HepG2 (cell line): ENCODE results near the gene TSN. TPM values are rescaled to one million over a fixed set of nuclear protein-coding genes. Genes with fewer than 3 reads are reported as not detected.

Experiments used
- ATM ChIP-seq: fragments of 450-650 bp; IDR thresholded peaks from 2 replicates; pipeline ENCODE4 v1.7.1; 2017; ENCODE audit warnings: mild to moderate bottlenecking, borderline replicate concordance
- CEBPB ChIP-seq: IDR thresholded peaks from 2 replicates; pipeline ENCODE4 v1.6.1; 2011; ENCODE audit warnings: low read depth, low read length, improper control_type of control experiment, borderline replicate concordance
- HMGXB4 ChIP-seq, 2 experiments: sonication (generic) in 1 of 2; formaldehyde crosslinking in 1 of 2; IDR thresholded peaks; 2 replicates each; pipeline versions ENCODE4 v1.4.0 to v1.6.1; 2018 to 2020; ENCODE audit warnings: missing genetic modification reagents in 2 of 2, borderline replicate concordance in 1 of 2, low read depth in 1 of 2, mild to moderate bottlenecking in 1 of 2, missing biosample characterization in 1 of 2
- HNF1B ChIP-seq: sonication (generic); formaldehyde crosslinking; IDR thresholded peaks from 2 replicates; pipeline ENCODE4 v1.5.1; 2020; ENCODE audit warnings: mild to moderate bottlenecking, moderate library complexity, missing genetic modification reagents
- MAF1 ChIP-seq: sonication (generic); formaldehyde crosslinking; IDR thresholded peaks from 2 replicates; pipeline ENCODE4 v1.5.0; 2020; ENCODE audit warnings: missing genetic modification reagents, borderline replicate concordance
- NFE2L1 ChIP-seq: sonication (generic); formaldehyde crosslinking; IDR thresholded peaks from 2 replicates; pipeline ENCODE4 v1.4.0; 2020; ENCODE audit warnings: missing genetic modification reagents, mild to moderate bottlenecking, borderline replicate concordance
- PBX2 ChIP-seq: IDR thresholded peaks from 2 replicates; pipeline ENCODE4 v1.6.1; 2016; ENCODE audit warnings: control low read depth
- RERE ChIP-seq: IDR thresholded peaks from 2 replicates; pipeline ENCODE4 v1.6.1; 2016; ENCODE audit warnings: low read depth, missing genetic modification reagents, missing compliant biosample characterization
- SOX6 ChIP-seq, 2 experiments: fragments of 450-650 bp in 1 of 2; sonication (generic) in 1 of 2; formaldehyde crosslinking in 1 of 2; IDR thresholded peaks; 2 replicates each; pipeline versions ENCODE4 v1.4.0 to v1.6.1; 2017 to 2020; ENCODE audit warnings: antibody characterized with exemption in 1 of 2, mild to moderate bottlenecking in 1 of 2, missing genetic modification reagents in 1 of 2
- TBX3 ChIP-seq: fragments of 450-650 bp; IDR thresholded peaks from 2 replicates; pipeline ENCODE4 v1.6.1; 2017; ENCODE audit warnings: antibody characterized with exemption, mild to moderate bottlenecking, inconsistent platforms, borderline replicate concordance
- ZNF101 ChIP-seq: sonication (generic); formaldehyde crosslinking; IDR thresholded peaks from 2 replicates; pipeline ENCODE4 v1.4.0; 2020; ENCODE audit warnings: mild to moderate bottlenecking, low read depth, missing genetic modification reagents, borderline replicate concordance
- ZNF138 ChIP-seq: sonication (generic); formaldehyde crosslinking; IDR thresholded peaks from 2 replicates; pipeline ENCODE4 v1.5.0; 2020; ENCODE audit warnings: mild to moderate bottlenecking, low read depth, missing genetic modification reagents
- ZNF329 ChIP-seq: sonication (generic); formaldehyde crosslinking; IDR thresholded peaks from 2 replicates; pipeline ENCODE4 v1.9.0; 2021; ENCODE audit warnings: low read depth, mild to moderate bottlenecking, missing genetic modification reagents
- ZNF510 ChIP-seq: sonication (generic); formaldehyde crosslinking; IDR thresholded peaks from 2 replicates; pipeline ENCODE4 v1.4.0; 2020; ENCODE audit warnings: low read depth, mild to moderate bottlenecking, missing genetic modification reagents
- ZNF83 ChIP-seq: sonication (generic); formaldehyde crosslinking; IDR thresholded peaks from 2 replicates; pipeline ENCODE4 v1.4.0; 2020; ENCODE audit warnings: missing genetic modification reagents, mild to moderate bottlenecking, borderline replicate concordance
- polyA plus RNA-seq, 8 experiments: library from polyadenylated mRNA; depleted of rRNA in 3 of 8; stranded (reverse) in 7 of 8; unstranded in 1 of 8; fragments of >200 nt; fragmentation: Illumina TruSeq in 4 of 8; extraction: Trizol in 4 of 8; gene quantifications; 2 replicates each; pipeline versions ENCODE4 v1.2.1 to v1.2.3, GENCODE V29; 2011 to 2016; ENCODE audit warnings: low read depth in 4 of 8, missing spikeins in 1 of 8, mixed read lengths in 1 of 8; ENCODE audit not compliant: insufficient read depth in 1 of 8
- total RNA-seq, 5 experiments: library from RNA; depleted of rRNA; stranded (reverse); fragments of >200 nt; fragmentation: Illumina TruSeq; extraction: Trizol; gene quantifications; 2 replicates each; pipeline ENCODE4 v1.2.3, GENCODE V29; 2016; ENCODE audit warnings: low read depth in 1 of 5

The TSN gene
- total and polyA plus RNA-seq, 2 of the 13 experiments (the other 11 are each of a cell fraction or from before 2014, with no cell fraction given) = 56.4 to 115 TPM

GRCh38 chr2:121736462-121737336 lies 18.8 kb upstream of the TSN start, which contains the start of gene NIFK (continued):
- TF ChIP-seq HNF1B (CRISPR knock-in tag) = peak; percentile 94
- peak; percentile 61 to 93; a peak in 3 of 4 replicates for TF ChIP-seq HMGXB4 (CRISPR knock-in tag; IDR thresholded peaks at IDR 0.05; ENCODE audit: borderline replicate concordance in 1 of 2, low read depth in 1 of 2)
- no peak for TF ChIP-seq ZNF329
- TF ChIP-seq ZNF510 (CRISPR knock-in tag) = peak; percentile 61; the same call in 1 of the 2 replicates
- TF ChIP-seq ZNF101 (CRISPR knock-in tag) = 0 out of 2 replicates have a peak, but pooled peaks have one; percentile 74
- TF ChIP-seq PBX2 (CRISPR knock-in tag) = no peak
- peak; percentile 9; the same call in 1 of the 2 replicates for TF ChIP-seq TBX3
- peak; percentile 94 for TF ChIP-seq ZNF138 (CRISPR knock-in tag)
- TF ChIP-seq NFE2L1 (CRISPR knock-in tag) = no peak
- peak; percentile 58; the same call in 1 of the 2 replicates for TF ChIP-seq CEBPB
- TF ChIP-seq ZNF83 = no peak
- TF ChIP-seq SOX6 (IDR thresholded peaks at IDR 0.05) = no peak
- peak; percentile 56 for TF ChIP-seq SOX6 (CRISPR knock-in tag; IDR thresholded peaks at IDR 0.05)
- TF ChIP-seq MAF1 (CRISPR knock-in tag) = peak; percentile 90
- no peak for TF ChIP-seq RERE (CRISPR knock-in tag)
- TF ChIP-seq ATM = no peak
